GM18502 (cell line): ENCODE data around the gene BDKRB1.

Experiments used
- ATAC-seq: cut with Tn5 transposase; IDR thresholded peaks from one replicate; pipeline ENCODE4 v1.9.1; 2021; ENCODE audit warnings: mild to moderate bottlenecking; ENCODE audit not compliant: unreplicated experiment, poor library complexity

Gene BDKRB1

GRCh38 chr14:96257900-96258299, 1.9 kb downstream of the BDKRB1 start:
- ATAC-seq, result no peak

- no peak for ATAC-seq
Observed at GRCh38 chr14:96260341-96260821, 4.4 kb downstream of the BDKRB1 start.

GRCh38 chr14:96261053-96261452, 5.0 kb downstream of the BDKRB1 start:
- ATAC-seq, result no peak

GRCh38 chr14:96261772-96262655, 6.0 kb downstream of the BDKRB1 start:
- no peak for ATAC-seq

- ATAC-seq, result no peak
Observed at GRCh38 chr14:96263347-96264199, 7.6 kb downstream of the BDKRB1 start.

- no peak for ATAC-seq
Observed at GRCh38 chr14:96264200-96264553, 8.2 kb downstream of the BDKRB1 start.

GRCh38 chr14:96264853-96265252, 8.8 kb downstream of the BDKRB1 start:
- no peak for ATAC-seq

GRCh38 chr14:96265383-96266095, 9.5 kb downstream of the BDKRB1 start:
- ATAC-seq, result no peak

- ATAC-seq, result no peak
Observed at GRCh38 chr14:96267336-96267735, 11.3 kb downstream of the BDKRB1 start.

- ATAC-seq, result no peak
Observed at GRCh38 chr14:96267916-96268315, 11.9 kb downstream of the BDKRB1 start.

- no peak for ATAC-seq
Observed at GRCh38 chr14:96268431-96269358, 12.7 kb downstream of the BDKRB1 start.

GRCh38 chr14:96269359-96269710, 13.3 kb downstream of the BDKRB1 start:
- no peak for ATAC-seq

GRCh38 chr14:96270565-96271420, 14.8 kb downstream of the BDKRB1 start:
- ATAC-seq, result no peak

- no peak for ATAC-seq
Observed at GRCh38 chr14:96271421-96271762, 15.4 kb downstream of the BDKRB1 start.

GRCh38 chr14:96272777-96273473, 16.9 kb downstream of the BDKRB1 start:
- ATAC-seq, result no peak

- ATAC-seq, result no peak
Observed at GRCh38 chr14:96273629-96274028, 17.6 kb downstream of the BDKRB1 start.

- no peak for ATAC-seq
Observed at GRCh38 chr14:96274122-96274521, 18.1 kb downstream of the BDKRB1 start.

GRCh38 chr14:96274543-96274942, 18.5 kb downstream of the BDKRB1 start:
- ATAC-seq, result no peak
